Stimulated activated CD4-positive, alpha-beta T cell treated with anti-CD3 and anti-CD28 coated beads, Interleukin-1b, Interleukin-23, amount 100 ng/mL, for 24 hours (primary cell): ENCODE data around the gene ZNF614.
A peak's percentile ranks its signal among the peaks of the same experiment; 100 is the strongest.
"Not testable (repeated sequence)": the region's sequence is repeated elsewhere in the genome, so short reads cannot be mapped to it uniquely, and the experiment has no call there.

Source experiments
- DNase-seq, 4 experiments: peaks; one replicate each; pipeline ENCODE4 v3.0.0-alpha.2; 2020; ENCODE audit warnings: low read depth in 4 of 4, low spot score in 1 of 4

ZNF614 gene

DNA sequence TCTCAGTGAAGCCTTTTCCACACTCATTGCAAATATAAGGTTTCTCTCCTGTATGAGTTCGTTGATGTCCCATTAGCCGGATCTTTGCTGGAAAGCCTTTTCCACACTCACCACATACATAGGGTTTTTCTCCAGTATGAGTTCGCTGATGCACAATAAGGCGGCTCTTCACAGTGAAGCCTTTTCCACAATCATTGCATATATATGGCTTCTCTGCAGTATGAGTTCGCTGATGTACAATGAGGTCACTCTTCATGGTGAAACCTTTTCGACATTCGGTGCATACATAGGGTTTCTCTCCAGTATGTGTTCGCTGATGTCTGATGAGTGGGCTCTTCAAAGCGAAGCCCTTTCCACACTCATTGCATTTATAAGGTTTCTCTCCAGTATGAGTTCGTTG lies 34.8 kb downstream of the ZNF614 start:
- DNase-seq = no peak

DNA sequence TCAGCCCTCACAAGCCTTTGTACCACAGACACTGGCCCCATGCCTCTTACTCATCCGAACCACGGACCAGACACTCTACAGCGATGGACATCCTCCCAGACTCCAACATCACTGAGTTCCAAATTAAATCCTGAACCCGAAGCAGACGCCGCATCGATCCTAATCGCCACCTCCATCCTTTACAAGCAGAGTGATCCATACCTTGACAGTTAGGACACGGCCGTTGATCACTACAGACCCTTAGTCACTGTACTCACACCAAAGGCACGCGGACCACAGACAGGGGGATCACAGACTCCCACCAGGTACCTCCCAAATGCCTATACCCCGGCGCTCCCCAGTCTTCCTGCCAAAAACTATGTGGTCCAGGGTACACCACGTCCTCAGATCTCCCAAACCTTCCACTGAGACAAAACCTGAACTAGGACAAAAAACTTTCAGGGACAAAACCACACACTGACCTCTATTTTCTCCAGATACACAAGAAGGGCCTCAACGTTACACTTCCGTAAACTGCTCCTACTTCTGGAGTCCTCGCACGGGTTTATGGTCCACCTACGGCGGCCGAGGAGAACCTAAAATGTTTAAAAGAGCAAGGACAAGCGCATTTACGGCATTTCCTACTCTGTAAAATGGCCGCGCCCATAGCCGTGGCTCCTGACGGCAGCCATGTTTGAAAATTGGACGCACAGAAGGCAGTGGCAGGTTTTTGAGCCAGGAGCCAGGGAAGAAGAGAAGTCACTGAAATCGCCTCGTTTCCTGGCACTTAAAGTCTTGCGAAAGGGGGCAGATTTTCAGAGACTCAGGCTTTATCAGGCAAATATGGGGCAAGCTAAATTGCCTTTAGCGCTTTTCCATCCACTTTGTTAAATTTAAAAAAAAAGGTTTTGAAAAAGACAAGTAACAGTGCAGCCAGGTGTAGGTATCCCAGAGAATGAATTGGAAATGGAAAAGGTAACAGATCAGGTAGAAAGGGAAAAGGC lies 41.6 kb downstream of the ZNF614 start, which contains the start of gene ZNF350:
Gene ZNF350 (minus strand): TSS at position 532 of the 983 bp plus-strand sequence. CDS start 12,480 bp downstream, outside the sequence.
- peak; percentile 69 to 74 (median 71) for DNase-seq

DNA sequence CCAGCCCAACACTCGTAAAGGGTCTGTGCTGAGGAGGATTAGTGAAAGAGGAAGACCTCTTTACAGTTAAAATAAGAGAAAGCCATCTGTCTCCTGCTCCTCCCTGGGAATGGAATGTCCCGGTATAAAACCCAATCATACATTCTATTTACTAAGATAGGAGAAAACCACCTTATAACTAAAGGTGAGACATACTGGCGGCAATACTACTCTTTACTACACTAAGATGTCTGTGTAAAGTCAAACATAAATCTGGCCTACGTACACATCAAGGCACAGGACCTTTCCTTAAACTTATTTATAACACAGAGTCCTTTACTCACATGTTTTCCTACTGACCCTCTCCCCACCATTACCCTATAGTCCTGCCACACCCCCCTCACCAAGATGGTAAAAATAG lies 44.8 kb downstream of the ZNF614 start:
- DNase-seq = no peak

DNA sequence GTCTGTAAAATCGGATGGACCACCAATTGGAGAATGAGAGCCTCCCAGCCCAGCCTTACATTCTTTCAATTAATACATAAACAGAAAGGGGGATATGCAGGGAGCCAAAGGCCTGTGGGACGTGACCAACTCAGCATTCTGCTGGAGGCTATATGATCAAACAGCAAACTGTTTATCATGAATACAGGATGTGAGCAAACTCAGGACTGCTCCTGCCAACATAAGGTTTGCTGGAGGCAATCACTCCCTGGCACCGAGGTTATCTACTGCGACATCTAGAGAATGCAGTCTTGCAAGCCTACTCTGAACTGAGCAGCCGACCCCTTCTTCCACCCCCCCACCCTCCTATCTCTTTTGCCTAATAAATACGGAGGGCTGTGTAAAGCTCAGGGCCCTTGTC lies 47.3 kb downstream of the ZNF614 start:
- not testable (repeated sequence) for DNase-seq

DNA sequence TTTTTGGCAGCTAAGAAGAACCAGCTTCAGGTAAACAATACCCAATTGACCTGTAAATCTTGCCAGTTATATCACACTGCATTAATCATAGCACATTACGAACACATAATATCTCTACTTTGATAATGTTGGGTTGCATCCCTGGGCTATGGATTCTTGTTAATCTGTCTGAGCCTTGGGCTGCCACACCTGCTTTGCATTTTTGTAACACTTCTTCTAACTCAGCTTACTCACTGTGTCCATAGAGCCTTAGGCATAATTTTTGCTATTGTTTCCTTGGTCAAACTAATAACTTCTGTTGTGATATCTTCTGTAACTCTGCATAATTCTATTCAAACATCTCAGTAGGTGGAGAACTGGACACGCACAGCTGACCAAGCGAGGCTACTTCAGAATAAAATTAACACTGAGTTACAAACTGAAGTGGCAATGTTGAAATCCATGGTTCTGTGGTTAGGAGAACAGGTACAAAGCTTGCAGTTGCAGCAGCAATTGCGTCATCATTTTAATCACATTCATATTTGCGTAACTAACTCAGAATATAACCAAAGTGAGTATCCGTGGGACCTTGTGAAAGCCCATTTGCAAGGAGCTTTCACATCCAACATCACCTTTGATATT lies 48.0 kb downstream of the ZNF614 start:
- DNase-seq = no peak

DNA sequence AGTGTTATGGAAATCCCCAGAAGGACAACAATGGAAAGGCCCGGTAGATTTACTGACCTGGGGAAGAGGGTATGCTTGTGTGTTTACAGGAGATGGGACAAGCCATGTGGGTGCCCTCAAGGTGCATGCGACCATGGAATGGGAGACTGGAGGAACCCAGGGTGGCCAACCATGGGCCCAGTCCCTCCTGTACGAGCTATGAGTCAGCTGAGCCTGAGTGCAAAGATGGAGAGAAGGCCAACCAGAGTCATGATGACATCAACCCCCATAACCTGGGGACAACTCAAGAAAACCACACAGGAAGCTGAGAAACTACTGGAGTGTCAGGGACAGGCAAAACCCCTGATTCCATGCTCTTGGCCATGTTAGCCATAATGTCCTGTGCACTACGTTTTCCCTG lies 49.3 kb downstream of the ZNF614 start:
- DNase-seq = no peak

DNA sequence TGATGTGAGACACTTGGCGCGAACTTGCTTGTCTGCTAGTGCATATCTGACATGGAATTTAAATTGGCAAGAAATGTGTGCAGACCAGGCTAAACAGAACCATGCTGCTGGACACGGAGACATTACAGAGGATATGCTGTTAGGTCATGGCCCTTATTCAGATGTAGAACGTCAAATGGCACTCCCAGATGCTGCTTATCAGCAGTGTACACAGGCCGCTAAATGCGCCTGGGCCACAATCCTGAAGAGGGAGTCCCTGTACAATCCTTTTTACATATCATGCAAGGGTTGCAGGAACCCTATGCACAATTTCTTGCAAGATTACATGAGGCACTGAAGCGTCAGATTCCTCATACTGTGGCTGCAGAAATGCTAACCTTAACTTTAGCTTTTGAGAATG lies 50.8 kb downstream of the ZNF614 start:
- DNase-seq = no peak

DNA sequence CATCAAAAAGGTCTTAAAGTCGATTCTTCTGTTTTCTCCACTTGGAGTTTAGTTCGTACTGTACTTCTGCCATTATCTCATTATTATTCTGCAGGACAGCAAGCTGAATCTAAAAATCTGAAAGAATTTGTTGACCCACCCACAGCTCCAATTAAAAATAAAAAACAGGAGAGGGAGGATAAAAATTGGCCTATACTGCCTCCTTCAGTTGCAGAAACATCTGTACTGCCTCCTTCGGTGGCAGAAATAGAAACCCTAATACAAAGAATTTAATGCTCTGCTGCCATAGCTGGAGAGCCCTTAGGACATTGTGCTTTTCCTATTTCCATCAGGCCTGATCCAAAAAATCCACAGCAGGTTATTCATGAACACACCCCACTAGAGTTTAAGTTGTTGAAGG lies 51.3 kb downstream of the ZNF614 start:
- no peak for DNase-seq

DNA sequence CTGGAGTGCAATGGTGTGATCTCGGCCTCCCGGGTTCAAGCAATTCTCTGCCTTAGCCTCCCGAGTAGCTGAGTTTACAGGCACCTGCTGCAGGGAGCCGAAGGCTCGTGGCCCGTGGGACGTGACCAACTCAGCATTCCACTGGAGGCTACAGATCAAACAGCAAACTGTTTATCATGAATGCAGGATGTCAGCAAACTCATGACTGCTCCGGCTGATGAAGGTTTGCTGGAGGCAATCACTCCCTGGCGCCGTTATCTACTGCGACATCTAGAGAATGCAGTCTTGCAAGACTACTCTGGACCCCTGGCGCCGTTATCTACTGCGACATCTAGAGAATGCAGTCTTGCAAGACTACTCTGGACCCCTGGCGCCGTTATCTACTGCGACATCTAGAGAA lies 52.4 kb downstream of the ZNF614 start:
- DNase-seq = not testable (repeated sequence)

DNA sequence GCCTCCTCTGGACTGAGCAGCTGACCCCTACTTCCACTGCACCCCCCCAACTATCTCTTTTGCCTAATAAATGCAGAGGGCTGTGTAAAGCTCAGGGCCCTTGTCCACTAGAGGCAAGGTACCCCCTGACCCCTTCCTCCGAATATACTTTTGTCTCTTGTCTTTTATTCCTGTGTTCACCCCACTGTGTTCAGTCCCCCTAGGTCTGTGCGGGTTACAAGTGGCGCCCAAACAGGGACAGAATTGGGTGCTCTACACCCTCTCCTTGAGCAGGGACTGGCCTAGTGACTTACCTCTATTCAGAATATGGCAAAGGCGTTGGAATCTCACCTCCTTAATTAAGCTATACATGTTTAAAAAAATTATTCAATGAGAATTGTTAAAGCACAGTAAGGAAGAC lies 56.6 kb downstream of the ZNF614 start:
- no peak for DNase-seq

DNA sequence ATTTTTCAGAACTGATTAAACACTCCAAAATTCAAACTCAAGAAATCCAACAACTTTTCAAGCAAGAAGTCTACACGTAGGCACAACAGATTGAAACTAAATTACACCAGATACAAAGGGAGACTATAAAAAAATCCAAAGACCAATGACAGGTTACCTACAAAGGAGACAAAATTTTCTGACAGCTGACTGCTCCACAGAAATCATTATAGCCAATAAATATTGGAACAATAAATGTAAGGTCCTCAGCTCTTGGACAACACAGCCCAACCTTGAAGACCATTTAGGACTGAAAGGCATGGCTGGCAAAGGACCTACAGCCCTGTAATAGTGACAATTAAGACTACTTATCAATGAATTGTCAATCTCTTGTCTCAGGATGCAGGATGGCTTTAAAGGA lies 57.5 kb downstream of the ZNF614 start:
- no peak for DNase-seq

DNA sequence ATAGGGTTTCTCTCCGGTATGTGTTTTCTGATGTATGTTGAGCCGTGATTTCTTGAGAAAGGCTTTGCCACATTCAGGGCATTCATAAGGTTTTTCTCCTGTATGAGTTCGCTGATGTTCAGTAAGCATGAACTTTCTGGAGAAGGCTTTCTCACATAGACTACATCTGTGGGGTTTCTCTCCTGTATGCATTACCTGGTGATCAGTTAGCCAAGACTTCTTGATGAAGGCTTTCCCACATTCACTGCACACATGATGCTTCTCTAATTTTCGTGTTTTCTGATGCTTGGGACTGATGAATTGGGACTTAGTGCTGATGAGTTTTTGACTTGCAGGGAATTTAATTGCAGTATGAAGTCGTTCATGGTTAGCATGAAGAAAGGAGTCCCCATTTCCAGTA lies 62.6 kb downstream of the ZNF614 start:
- no peak for DNase-seq
